GM12873 (cell line): ENCODE data around the gene GTPBP4.

Source experiments
- TF ChIP-seq, protein P1 (sequence below): IDR thresholded peaks from 2 replicates; pipeline ENCODE4 v1.5.1; 2012; ENCODE audit warnings: low read depth, mild to moderate bottlenecking, moderate library complexity, low read length, control low read depth; ENCODE audit not compliant: insufficient read depth; ENCODE audit errors: missing control alignments

The GTPBP4 gene

DNA sequence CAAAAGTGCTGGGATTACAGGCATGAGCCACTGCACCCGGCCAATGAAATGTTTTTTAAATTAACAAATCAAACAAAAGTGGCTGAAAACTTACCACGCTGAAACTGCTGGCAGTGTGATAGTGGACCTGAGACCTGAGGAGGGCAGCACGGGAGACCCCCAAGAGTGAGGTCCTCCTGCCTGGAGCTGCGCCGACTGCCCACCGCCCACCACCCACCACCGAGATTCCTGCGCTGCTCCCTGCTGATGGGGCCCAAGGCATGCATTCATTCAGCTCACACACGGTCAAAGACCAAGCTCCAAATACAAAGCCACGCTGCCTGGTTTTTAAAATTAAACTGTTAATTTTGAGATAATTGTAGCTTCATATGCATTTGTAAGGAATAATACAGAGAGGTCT lies 40.4 kb upstream of the GTPBP4 start:
- TF ChIP-seq, protein P1, sequence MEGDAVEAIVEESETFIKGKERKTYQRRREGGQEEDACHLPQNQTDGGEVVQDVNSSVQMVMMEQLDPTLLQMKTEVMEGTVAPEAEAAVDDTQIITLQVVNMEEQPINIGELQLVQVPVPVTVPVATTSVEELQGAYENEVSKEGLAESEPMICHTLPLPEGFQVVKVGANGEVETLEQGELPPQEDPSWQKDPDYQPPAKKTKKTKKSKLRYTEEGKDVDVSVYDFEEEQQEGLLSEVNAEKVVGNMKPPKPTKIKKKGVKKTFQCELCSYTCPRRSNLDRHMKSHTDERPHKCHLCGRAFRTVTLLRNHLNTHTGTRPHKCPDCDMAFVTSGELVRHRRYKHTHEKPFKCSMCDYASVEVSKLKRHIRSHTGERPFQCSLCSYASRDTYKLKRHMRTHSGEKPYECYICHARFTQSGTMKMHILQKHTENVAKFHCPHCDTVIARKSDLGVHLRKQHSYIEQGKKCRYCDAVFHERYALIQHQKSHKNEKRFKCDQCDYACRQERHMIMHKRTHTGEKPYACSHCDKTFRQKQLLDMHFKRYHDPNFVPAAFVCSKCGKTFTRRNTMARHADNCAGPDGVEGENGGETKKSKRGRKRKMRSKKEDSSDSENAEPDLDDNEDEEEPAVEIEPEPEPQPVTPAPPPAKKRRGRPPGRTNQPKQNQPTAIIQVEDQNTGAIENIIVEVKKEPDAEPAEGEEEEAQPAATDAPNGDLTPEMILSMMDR = no peak

DNA sequence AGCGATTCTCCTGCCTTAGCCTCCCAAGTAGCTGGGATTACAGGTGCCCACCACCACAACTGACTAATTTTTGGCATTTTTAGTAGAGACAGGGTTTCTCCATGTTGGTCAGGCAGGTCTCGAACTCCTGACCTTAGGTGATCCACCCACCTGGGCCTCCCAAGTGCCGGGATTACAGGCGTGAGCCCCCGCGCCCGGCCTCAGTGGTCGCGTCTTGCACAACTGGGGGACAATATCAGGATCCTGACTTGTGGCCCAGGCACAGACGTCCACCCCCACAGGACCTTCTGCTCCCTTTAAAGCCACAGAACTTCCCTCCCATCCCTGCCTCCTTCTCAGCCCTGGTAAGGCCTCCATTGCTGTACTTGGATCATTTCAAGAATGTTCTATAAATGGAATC lies 39.9 kb upstream of the GTPBP4 start:
- TF ChIP-seq, protein P1 = no peak

DNA sequence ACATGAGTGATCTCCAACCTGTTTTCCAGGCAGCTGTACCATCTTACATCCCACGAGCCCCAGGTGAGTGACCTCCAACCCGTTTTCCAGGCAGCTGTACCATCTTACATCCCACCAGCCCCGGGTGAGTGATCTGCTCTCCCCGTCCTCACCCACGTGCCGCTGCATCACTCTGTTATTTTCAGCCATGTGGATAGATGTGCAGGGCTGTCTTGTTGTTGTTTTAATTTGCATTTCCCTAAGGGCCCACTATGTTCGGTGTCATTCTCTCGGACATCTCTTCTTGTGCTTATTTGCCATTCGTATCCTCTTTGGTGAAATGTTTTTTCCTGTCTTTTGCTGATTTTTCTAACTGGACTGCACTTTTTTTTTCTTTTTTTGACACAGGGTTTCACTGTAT lies 38.8 kb upstream of the GTPBP4 start:
- TF ChIP-seq, protein P1 = no peak

- TF ChIP-seq, protein P1 = no peak
These were observed 34.4 kb upstream of the GTPBP4 start for GRCh38 chr10:953836-954235.

DNA sequence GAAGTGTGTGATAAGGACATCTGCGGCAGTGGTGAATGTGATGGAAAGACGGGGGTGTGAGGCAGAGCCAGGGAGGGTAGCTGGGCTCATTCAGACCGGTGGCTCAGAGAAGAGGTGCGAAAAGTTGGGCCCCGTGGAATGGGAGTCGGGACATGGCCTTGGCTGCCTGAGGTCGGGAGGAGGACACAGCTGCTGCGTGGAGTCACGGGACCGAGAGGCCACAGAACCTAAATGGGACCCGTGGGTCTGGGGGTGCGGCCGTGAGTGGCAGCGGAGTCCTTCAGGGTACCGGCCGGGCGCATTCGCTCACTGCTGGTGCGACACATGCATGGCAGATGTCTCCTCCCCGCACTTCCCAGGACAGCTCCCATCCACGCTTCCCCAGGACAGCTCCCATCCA lies 33.8 kb upstream of the GTPBP4 start:
- TF ChIP-seq, protein P1 = no peak

- TF ChIP-seq, protein P1 = no peak
These were observed 33.0 kb upstream of the GTPBP4 start for GRCh38 chr10:955127-955819.

- TF ChIP-seq, protein P1 = no peak
These were observed 32.4 kb upstream of the GTPBP4 start for GRCh38 chr10:955820-956217.
